Effector CD4-positive, alpha-beta T cell (primary cell): ENCODE data around the gene MX2.
"Not testable (repeated sequence)": the region's sequence is repeated elsewhere in the genome, so short reads cannot be mapped to it uniquely, and the experiment has no call there.

ENCODE experiments used
- DNase-seq: peaks from one replicate; pipeline ENCODE4 v3.0.0-alpha.2; 2020

The MX2 gene

GRCh38 chr21:41342035-41342434 lies 19.8 kb upstream of the MX2 start:
- no peak for DNase-seq

GRCh38 chr21:41344146-41344545 lies 17.7 kb upstream of the MX2 start:
- no peak for DNase-seq

GRCh38 chr21:41345356-41345755 lies 16.5 kb upstream of the MX2 start:
- no peak for DNase-seq

DNA sequence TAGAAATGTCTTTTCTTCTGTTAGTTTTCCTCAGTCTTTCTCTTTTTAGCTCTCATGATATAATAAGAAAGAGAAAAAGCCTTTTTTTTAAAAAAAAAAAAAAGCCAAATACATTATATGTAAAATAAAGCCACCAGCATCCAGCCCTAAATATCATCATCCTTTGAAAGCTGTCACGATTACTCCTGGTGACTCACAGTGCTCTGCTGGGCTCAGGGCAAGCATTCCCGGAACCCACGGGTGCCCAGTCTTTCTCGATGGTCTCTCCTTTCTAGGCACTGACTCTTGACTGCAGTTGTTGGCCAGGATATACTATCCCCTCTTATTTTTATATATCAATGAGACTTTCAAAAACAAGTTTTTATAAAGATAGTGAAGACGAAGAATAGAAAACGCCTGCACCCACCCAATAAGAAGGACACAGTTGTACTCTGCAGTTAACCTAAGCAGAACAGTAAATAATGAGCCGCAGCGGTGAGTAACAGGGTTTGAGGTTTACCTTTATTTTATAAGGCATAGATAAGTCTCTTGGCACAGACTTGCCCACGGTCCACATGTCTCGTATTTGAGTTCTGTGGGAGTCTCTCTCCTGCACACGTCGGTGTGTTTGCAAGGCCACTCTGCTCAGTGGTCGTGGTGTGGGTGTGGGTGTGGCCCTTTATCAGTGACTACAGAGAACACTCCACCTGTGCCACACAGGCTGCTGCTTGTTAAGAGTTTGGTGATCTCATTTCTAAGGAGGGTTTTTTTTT lies 15.7 kb upstream of the MX2 start:
- DNase-seq: no peak

- DNase-seq: no peak
These were observed 15.1 kb upstream of the MX2 start for GRCh38 chr21:41346758-41347157.

DNA sequence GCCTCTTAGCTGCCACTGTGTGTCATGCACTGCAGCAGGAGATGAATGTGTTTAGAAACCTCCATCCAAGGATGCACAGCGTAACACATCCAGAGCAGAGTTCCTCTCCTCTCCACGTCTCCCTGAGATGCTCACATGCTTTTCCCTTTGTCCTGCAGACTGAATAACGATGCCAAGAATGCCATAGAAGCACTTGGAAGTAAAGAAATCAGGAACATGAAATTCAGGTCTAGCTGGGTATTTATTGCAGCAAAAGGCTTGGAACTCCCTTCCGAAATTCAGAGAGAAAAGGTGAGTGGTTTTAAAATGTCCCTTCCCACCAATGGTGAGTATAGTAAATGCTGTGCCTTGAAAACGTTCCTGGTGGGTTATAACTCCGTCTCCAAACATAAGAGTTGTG lies 13.4 kb upstream of the MX2 start:
- DNase-seq: no peak

- DNase-seq: no peak
These were observed 12.7 kb upstream of the MX2 start for GRCh38 chr21:41349126-41349525.

DNA sequence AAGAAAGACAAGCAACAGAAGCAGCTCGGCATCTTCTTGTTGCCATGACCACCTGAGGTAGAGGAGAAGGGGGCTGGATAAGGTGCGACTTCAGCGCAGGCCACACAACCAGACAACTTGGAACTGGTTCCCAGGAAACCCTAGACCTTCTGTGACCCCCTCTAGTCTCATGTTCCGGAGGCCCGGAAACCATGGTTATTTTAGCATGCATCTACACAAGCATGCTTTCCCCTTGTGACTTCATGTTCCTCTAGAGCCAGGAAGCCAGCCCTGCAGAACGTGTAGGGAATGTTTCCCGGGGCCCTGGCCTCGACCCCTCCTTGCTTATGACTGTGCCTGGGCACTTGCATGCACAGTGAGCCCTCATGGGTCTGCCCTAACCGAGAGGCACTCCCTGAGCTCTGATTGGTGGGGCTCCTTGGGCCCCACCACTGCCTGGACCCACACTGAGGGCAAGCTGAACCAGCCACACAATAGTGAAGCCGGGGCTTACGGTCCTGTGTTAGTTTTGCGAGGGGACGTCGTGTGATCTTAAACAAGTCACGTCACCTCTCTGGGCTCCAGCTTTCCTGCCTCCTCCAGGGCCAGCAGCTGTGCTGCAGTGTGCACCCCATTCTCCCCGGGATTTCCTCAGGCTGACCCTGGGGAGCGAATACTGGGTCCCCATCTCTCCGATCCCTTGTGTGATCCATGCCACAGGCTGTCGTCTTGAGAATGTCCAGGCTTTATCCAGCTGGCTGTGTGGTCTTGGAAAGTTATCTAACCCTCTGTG lies 12.0 kb upstream of the MX2 start:
- no peak for DNase-seq

GRCh38 chr21:41350436-41351155 lies 11.2 kb upstream of the MX2 start:
- DNase-seq: no peak

GRCh38 chr21:41357546-41357945 lies 4.3 kb upstream of the MX2 start:
- no peak for DNase-seq

GRCh38 chr21:41358193-41359166 lies 3.3 kb upstream of the MX2 start:
- DNase-seq: no peak

- DNase-seq: no peak
These were observed 2.5 kb upstream of the MX2 start for GRCh38 chr21:41359286-41359685.

DNA sequence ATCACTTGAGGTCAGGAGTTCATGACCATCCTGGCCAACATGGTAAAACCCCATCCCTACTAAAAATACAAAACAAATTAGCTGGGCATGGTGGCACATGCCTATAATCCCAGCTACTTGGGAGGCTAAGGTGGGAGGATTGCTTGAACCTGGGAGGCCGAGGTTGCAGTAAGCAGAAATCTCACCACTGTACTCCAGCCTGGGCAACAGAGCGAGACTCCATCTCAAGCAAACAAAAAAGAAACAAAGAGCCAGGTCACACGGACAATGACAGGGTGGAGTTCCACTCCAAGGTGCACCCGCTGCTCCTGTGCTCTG lies 2.1 kb upstream of the MX2 start:
- not testable (repeated sequence) for DNase-seq

- DNase-seq: no peak
These were observed 1.6 kb upstream of the MX2 start for GRCh38 chr21:41360072-41360821.

- no peak for DNase-seq
These were observed 608 bp upstream of the MX2 start for GRCh38 chr21:41361053-41361785.

GRCh38 chr21:41362605-41363369 lies 960 bp downstream of the MX2 start:
- no peak for DNase-seq

DNA sequence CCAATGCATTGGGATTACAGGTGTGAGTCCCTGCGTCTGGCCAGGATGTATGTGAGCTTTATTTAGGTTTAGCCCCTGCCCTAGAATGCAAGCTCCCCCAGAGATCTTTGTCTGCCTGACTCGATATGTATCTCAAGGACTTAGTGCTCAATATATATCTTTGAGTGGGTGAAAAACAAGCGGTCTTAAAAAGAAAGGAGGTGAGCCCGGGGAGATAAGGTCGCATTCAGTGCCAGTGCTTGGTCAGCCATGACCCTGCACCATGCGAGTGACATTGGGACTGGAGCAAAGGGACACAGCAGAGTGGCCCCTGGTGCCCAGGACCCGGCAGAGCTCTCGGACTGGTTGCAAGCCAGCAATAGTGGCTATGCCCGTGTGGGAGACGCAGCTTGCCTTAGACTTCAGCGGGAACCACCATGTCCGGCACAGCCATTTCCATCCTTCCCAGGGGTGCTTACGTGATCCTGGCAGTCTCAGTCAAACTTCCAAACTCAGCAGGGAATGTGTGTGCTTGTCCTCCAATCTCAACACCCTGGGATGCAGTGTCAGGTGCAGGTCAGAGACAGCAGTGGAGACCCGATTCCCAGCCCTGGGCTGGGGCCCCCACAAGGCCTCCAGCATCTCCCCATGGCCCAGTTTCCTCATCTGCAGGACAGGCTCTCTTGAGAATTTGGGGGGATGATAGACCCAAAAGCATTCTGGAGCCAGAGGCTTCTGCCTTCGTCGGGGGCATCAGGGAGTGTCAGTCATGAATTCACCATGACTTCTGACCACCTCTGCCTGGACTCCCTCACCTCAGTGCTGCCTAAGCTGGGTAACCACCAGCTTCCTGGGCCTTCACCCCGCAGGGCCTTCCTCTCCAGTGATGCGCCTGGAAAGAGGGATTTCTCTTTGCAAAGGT lies 1.8 kb downstream of the MX2 start:
- DNase-seq: no peak

DNA sequence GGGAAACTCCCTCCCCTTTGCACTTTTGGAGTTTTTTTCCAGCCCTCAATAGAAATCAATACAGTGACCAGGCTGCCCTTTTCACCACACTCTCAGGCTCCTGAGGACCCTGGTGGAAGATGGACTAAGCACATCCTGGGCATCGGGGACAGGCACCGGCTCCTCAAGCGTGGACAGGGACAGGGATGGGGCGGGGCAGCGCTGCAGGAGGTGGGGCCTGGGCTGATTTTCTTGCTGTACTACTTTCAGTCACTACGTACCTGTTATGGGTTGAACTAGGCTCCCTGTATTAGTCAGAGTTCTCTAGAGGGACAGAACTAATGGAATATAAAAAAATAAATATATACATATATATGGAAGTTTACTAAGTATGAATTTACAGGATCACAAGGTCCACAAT lies 2.5 kb downstream of the MX2 start:
- no peak for DNase-seq

- no peak for DNase-seq
These were observed 3.7 kb downstream of the MX2 start for GRCh38 chr21:41365377-41366107.
